AG08395 (cell line): ENCODE data around the gene PSMB11.

Experiments used
- DNase-seq: peaks from one replicate; pipeline ENCODE4 v3.0.0; 2012; ENCODE audit warnings: mixed read lengths, low spot score

The PSMB11 gene

DNA sequence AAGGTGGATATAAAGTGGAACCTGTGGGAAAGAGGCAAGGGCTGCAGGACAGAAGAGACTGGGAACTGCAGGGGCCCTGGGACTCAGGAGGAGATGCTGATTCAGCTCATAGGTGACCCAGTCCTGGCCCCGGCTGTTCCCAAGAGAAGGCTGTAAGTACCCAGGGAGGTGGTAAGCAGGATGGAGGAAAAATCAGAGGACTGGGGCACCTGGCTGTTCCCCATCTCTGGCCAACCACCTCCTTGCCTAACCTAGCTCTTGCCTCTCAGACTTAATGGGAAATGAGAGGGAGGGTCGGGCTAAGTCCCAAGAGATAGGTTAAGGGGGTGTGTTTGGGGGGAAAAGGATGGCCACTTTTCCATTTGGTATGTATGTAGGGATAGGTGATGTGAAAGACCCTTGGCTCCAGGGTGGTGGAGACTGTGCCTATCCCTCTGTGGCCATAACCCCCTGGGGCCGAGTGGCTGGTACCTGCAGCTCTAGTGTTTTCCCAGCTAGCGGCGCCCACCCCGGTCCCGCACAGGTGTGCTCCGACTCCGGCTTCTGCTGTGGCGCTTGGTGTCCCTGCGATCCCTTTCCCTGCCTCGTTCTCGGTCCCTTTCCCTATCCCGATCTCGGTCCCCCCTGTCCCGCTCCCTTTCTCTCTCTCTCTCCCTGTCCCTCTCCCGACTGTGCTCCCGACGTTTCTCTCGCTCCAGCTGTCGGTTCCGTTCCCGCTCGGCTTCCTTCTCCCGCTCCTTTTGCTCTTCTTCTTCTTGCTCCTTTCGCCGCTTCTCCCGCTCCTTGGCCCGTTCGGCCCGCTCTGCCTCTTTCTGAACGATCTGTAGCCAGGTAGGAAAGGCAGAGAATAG lies 16.9 kb downstream of the PSMB11 start:
- no peak for DNase-seq

DNA sequence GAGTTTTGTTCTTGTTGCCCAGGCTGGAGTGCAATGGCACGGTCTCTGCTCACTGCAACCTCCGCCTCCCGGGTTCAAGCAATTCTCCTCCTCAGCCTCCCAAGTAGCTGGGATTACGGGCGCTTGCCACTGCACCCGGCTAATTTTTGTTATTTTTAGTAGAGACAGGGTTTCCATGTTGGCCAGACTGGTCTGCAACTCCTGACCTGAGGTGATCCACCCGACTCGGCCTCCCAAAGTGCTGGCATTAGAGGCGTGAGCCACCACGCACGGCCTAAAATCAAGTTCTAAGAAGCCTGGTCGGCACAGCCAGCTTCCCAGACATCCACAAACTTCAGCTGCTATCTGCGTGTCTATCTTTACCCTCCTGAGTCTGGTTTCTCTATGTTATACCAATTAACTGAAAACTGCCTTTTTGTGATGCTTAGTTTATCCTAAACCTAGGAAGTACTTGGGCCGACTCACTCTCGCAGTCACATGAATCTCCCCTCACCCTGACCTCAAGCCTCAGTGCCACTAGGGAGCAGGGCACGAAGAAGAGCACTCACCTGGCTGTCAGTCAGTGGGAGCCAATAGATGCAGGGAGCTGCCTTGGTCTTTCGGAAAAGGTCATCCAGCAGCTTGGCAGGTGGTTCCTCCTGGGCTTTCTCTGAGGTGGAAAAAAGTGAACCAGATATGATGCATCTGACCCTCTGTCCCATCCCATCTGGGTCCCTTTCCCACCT lies 18.7 kb downstream of the PSMB11 start:
- DNase-seq, result no peak

DNA sequence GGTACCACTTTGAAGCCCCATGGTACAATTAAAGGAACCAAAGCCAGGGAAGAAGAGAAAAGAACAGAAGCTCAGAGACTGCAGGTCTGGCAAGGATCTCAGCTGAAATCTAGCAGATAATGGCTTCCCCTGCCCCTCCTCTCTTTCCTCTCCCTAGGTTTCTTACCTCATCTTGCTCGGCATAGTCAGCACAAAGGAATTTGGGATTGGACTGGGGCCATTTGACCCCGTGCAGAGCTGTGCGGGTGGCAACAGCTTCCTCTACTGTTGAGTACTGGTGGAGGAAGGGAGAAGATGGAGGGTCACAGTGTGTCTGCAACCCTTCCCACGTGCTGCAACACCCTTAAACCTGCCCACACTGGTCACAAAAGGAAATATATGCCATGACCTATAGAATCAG lies 20.0 kb downstream of the PSMB11 start:
- DNase-seq, result peak; percentile 93

DNA sequence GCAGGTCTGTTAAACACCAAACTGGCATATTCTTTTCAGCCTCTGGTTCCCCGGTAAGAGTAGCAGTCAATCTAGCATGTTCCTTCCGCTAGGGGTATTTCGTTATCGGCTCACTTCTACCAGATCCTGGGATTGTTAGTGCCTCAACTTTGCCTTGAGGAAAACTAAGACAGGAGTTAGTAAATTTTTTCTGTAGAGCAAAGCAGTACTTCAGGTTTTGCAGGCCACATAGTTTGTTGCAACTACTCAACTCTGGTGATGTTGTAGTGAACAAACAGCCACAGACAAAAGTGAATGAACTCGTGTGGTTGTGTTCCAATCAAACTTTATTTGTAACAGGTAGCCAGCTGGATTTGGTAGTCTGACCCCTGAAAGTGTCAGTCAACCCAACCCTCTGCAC lies 21.6 kb downstream of the PSMB11 start:
- no peak for DNase-seq

DNA sequence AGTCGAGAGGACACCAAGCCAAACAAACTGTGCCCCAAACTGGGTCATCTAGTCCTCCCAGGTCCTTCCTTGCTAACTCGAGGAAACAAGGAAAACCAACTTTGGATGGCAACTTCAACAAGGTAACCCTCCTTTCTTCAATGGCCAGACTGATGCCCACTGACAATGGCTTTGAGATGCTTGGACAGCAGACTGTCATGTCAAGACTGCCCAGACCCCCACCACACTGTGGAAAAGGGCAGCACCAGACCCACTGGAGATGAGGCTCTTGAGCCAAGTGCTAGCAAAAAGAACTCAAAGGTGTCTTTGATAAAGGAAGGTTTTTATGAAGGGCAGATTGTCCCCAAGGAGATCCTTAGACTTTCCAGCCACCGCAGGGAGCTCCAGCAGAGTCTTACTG lies 24.4 kb downstream of the PSMB11 start:
- DNase-seq, result no peak

DNA sequence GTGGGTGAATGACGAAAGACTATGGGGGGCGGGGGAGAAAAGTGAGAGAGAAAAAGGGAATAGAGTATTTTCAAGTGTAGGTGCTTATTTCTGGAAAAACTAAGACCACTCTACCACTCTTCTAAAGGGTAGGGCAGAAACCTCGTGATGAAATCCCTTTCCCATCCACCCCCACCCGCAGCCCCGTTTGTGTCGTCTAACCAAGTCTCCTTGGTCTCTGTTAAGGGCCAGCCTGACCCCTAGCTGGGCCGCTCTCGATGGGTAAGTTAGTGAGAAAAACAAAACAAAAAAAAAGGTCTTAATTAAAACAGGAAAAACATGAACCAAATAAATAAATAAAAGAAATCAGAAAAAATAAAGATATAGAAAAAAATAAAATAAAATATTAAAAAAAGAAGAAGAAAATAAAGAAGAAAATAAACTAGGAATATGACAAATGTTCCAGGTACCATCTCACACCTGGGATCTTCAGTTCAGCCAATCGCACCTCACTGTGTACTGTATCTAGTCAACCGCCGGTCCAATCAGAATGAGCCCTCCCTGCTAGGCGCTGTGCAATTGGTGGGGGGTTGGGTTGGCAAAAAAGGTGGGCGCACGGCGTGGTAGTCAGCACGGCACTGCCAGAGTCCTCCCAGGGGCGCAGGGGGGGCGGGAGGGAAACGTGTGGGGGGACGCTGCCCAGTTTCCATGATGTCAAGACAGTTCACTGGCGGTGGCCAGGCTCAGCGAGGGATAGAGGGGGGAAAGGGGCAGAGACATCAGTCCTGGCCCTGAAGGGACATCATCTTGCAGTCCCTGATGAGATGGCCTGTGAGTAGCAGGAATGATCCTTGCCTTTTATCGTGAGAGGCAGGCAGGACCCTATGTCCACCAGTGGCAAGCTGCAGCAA lies 25.1 kb downstream of the PSMB11 start:
- DNase-seq, result no peak

DNA sequence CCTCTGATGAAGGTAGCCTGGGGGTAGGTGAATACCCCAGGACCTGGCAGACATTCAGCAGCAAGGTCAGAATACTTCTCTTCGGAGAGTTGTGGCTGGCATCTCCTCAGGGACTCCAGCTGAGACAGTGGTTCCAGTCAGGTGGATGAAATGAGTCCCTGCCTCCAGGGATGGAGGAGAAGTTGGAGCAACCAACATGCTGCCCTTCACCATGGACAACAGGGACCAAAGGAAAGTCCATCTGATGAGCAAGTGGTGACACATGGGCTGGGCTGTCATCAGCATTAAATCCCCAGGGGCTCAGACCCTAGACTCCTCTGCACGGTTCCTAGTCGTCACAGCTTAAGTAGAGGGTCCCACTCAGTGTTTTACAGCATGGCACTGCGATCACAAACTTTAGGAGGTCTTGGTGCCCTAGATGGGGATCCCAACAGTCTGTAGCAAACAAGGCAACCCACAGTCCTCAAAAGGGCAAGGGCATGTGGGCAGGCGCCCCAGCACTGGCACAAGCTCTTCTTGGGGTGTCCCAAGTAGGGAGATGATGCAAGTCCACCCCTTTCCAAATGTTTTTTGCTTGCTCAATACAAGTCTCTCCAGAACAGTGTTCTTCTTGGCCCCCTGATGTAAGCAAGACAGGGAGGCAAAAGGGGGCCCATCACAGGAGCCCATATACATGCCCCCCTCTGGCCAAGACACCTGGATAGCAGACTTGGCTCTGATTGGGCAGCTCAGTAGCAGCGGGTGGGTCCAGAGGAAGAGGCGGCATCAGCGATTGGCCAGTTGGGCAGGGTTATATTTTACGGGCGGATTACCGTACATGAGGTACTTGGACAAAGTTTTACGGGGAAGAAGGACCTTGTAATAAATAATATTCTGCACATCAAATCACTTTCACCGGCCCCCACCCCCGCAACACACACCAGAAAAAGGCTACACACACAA lies 26.1 kb downstream of the PSMB11 start:
- DNase-seq, result no peak

DNA sequence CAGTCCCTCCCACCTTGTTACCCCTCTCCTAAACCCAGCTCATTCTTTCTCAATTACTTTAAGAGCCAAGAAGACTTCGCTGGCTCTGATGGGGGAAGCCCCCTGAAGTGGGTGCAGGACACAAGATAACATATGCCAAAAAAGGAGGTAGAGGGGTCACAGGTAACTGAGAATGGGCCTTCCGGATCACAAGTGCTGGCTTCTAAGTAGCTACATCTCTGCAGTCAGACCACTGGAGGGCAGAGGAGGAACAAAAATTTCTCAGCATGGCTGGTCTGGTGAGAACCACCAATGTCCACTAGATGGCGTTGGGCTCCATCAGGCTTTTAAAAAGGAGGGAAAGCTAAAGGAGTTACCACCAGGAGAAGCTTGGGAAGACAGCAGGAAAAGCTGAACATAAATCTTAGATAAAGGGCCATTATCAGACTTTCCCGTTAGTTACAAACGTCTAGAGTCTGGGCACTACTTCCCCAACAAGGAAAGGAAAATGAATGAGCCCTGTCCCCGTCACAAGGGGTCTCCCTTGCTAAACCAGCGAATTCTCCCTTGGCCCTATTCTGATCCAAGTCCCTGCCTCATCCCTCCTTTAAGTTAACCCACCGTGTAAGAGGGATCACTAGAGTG lies 26.9 kb downstream of the PSMB11 start:
- peak; percentile 90 for DNase-seq

DNA sequence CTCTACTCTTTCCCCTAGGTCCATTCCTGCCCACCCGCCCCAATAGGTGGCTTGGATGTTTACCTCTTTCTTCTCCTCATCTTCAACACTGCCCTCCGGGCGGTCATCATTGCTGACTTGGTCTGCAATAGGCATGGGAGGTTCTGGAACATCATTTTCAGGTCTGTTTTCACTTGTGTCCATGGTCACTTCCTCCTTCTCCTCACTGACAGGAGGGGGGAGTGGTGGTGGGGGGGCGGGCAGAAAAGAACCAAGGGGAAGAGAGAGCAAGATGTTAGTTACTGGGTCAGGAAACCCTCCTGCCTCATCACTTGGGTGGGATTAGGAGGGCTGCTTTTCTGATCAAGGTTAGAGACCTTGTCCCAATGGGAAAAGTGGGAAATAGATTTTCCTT lies 27.4 kb downstream of the PSMB11 start:
- no peak for DNase-seq

DNA sequence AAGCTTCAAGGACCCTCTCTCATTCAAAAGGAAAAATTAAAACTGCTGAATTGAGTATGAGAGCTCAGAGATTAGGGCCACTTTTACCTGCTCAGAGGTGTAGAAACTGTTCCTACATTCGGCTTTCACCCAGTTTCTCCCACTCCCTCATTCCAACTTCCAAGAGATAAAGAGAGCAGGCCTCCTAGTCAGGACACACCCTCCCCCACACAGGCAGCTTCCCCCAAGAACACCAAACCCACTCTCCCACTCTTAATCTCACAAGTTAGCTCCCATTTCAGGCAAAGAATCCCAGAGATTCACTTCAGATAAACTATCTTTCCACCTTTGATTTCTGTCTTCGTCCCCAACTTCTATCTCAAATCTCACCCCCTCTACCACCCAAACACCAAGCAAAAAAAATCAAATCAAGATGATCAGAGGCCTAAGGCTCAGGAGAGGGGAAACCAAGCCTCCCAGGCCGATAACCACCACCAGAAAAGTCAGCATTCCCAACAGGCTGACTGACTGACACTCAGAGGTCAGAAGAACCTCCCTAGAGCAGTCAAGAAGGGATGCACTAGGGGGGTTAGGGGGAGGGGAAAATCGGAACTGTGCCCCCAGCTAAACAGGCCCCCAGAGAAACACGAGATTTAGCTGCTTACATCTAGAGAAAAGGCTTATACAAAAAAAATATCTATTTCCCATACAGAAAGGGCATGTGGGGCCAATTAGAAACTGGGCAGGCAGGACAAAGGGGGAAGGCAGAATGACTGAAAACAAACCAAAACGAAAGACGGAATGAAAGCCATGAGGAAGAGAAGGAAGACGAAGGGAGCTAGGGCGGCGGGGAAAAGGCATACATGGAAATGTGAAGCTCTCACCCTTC lies 28.5 kb downstream of the PSMB11 start:
- no peak for DNase-seq

DNA sequence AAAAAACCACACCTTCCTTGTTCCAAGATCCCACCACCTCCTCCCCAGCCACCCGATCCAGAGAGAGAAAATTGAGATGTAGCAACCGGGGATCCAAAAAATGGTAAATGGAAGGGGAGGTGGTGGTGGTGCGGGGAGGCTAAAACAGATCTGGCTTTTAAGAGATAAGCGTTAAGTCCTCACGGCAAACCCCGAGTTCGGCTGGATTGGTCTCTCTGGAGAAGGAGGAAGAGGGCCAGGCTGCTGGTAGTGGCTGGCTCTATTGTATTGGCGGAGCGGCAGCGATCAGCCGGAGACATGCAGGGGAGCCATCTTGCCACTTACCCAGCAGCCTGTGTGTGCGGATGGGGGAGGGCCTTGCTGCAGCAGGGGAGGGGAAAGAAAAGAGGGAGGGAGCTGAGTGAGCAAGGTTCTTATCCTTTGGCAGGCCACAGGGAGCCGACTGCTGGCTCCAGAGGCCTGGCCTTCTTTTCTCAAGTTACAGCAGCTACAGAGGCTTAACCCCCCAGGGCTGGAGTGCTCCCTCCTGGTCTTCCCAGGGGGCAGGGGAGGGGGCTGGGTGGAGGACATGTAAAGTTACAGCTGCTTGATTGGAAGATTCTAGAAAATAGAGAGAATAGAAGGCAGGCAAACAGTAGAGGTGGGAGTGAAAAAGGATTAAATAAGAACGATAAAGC lies 29.4 kb downstream of the PSMB11 start:
- peak; percentile 95 for DNase-seq

DNA sequence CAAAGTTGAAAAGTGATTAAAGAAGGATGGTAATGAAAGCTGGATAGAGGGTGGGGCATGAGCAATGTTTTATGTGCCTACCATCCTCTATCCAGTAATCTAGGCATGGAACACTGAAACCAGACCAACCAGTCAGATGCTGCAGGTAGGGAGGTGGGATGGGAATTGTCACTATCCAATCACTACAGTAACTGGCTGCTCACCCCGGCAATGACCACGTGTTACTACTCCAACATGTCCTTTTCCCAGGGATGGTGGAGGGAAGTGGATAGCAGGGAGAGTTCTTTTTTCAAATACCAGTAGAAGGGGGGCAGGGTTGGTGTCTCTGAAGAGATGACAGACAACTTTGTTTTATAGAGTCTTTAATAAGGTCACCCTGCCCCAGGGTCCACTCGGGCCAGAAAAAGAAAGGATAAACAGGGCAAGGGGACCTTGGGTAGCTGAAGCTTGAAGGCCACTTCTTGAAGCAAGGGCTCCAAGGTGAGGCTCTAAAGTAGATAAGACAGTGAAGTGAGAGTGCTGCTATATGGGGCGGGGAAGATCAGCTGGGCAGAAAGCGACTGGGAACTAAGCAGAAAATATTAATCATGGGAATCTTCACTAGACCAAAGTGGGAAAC lies 30.0 kb downstream of the PSMB11 start:
- no peak for DNase-seq

DNA sequence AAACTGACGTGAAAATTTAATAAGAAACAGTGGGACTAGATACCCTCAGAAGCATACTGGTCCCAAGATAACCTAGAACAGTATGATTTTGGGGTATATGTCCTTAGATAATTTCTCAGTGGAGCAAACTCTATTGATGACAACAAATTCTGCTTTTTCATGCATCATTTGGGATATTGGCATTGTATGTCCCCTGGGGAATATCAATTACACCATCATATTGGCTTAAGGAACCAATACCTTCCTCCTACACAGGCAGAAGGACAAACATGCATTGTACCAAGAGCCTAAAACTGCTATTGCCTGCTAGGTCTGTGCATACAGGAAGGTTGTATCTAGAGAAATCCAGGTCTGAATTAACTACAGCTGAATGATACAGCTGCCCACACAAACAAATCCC lies 32.9 kb downstream of the PSMB11 start:
- no peak for DNase-seq

DNA sequence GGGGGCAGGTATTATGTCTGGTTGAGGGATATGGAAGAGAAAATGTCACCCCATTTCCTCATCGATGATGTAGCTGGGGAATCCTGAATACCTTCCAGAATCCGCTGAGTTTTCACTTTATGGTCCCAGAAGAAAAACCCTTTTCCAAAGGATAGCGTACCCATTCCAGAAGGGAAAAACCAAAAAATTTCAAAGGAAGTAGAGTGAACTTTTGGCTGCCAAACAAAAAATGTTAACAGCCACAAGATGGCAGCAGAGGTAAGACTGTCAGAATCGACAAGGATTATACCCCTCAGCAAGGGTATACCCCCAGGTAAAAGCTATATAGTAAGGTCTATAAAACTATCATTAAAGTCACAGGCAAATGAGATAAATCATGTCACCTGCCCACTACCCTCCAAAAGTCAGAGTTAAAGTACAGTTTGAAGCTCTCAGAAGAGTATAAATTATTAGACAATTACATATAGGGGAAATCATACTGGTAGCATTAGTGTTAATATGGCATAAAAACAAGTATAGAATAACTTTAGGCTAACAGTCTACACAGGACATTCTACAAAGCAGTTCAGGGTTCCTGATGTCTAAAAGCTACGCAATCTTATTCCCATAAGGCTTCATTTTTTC lies 34.9 kb downstream of the PSMB11 start:
- no peak for DNase-seq

DNA sequence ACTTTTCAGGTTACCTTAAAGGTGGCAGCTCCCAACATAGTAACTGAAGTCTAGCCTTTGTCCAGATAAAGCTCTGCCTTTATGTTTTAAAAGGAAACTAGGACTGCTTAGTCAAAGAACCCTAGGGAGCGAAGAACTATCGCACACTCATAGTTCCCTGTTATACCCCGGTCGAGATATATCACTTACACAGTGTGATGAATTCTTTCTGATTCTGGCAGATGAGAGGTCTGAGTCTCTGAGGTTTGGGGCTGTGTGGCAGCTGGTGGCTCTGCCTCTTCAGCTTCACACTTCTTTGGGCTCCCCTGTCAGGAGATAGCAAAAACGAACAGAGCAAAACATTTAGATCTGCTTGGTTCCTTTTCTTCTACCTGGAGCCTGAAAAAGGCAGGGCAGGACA lies 36.0 kb downstream of the PSMB11 start:
- DNase-seq, result no peak

DNA sequence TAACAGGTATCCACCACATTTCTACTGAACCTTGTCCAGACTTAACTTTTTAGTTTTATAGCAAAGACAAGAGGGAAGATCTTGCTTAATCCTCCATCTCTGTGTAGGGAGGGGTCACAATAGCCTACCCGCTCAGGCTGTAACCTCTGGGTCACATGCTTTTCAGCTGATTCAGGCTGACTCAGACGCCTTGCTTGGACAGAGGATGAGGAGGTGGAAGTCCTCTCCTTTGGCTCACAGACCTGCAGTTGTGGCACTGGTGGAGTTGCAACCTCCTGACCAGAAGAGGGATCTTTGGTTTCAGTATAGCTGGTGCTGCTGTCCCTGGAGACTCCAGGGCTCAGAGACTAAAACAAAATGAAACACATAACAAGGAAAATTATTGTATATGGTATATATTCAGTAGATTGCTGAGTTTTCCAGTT lies 36.7 kb downstream of the PSMB11 start:
- peak; percentile 93 for DNase-seq

DNA sequence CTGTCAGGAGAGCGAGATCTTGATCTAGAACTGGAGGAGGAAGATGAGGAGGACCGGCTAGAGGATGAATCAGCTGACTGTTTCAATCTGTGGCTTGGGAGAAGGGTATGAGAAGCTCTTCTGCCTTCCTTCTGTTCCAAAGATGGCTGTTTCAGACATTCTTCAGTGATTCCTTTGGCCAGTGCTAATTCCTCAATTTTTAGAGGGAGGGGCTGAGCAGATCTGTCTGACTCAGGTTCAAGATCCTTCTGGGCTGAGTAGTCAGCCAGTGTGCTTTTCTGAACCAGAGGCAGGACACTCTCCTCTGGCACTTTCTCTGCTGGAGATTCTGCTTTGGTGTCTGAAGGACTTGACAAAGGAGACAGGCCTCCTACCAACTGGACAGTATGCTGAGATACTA lies 37.7 kb downstream of the PSMB11 start:
- peak; percentile 40 for DNase-seq

DNA sequence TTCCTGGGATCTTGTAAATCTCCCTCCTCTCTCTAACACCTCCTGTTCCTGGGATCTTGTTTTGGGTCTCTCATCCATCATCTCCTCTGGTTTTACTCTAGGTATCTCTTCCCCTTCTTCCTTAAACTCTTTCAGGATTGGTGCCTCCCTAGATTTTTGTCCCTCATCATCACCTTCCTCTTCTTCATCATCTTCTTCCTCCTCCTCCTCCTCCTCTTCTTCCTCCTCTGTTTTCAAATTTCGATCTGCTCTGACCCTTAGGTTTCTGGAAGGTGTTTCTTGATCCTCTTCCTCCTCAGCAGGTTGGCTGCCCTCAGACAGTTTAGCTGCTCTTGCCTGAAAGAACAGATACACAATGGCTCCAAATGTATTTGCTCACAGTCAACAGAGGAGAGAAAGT lies 38.5 kb downstream of the PSMB11 start:
- DNase-seq, result no peak
